ENCODE measurements around the gene WFDC1.
A peak's percentile ranks its signal among the peaks of the same experiment; 100 is the strongest.

The WFDC1 gene

DNA sequence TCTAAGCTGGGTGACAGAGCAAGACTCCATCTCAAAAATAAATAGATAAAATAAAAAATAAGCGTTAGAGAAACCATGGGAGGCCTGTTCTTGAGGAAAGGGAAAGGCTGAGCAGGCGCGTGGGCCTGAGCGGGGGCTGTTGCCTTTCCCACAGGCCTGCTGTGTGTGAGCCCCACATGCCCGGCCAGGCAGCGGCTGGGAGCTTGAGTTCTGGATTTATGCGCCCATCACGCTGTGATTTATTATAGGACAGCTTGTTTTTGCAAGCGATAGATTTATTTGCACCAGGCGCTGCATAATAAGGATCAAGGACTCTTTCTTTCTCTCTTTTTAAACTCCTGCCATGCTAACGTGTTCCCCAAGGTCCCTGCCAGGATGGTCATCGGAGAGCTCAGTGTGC is 14.8 kb upstream of the WFDC1 start:
- DNase-seq (no peak), ATAC-seq (ENCODE audit: insufficient read depth, low read depth) (no peak)
- H3K27me3 ChIP-seq (ENCODE audit: insufficient read depth, low read length, poor library complexity), result no peaks in the 10 kb centered on the region
- H4K20me1 ChIP-seq (ENCODE audit: insufficient read depth, low read length), result no peaks in the 10 kb centered on the region
- TF ChIP-seq, protein P1, sequence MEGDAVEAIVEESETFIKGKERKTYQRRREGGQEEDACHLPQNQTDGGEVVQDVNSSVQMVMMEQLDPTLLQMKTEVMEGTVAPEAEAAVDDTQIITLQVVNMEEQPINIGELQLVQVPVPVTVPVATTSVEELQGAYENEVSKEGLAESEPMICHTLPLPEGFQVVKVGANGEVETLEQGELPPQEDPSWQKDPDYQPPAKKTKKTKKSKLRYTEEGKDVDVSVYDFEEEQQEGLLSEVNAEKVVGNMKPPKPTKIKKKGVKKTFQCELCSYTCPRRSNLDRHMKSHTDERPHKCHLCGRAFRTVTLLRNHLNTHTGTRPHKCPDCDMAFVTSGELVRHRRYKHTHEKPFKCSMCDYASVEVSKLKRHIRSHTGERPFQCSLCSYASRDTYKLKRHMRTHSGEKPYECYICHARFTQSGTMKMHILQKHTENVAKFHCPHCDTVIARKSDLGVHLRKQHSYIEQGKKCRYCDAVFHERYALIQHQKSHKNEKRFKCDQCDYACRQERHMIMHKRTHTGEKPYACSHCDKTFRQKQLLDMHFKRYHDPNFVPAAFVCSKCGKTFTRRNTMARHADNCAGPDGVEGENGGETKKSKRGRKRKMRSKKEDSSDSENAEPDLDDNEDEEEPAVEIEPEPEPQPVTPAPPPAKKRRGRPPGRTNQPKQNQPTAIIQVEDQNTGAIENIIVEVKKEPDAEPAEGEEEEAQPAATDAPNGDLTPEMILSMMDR (IDR thresholded peaks at IDR 0.05; ENCODE audit: borderline replicate concordance, extremely low read depth, low read length, poor library complexity, severe bottlenecking), result no peak
- no peak for TF ChIP-seq EZH2 (IDR thresholded peaks at IDR 0.05; ENCODE audit: borderline replicate concordance, low read depth, low read length, severe bottlenecking)
- no peak overlapping the region for H3K27ac ChIP-seq (ENCODE audit: low read length)
- no peak overlapping the region for H3K9ac ChIP-seq (ENCODE audit: low read depth, low read length)
- H3K9me3 ChIP-seq (ENCODE audit: insufficient read depth, low read length, severe bottlenecking), result no peaks in the 10 kb centered on the region
- no peaks in the 10 kb centered on the region for H3K36me3 ChIP-seq (ENCODE audit: insufficient read depth, low read length)
- no peak overlapping the region for H2AFZ ChIP-seq (ENCODE audit: low read depth, low read length)
- no peaks in the 10 kb centered on the region for H3K4me1 ChIP-seq (ENCODE audit: insufficient read depth, low read length)
- H3K4me2 ChIP-seq (ENCODE audit: insufficient read depth, low read length), result no peak overlapping the region
- no peak overlapping the region for H3K4me3 ChIP-seq (ENCODE audit: low read depth in 1 of 2, low read length in 2 of 2)
- no peaks in the 10 kb centered on the region for H3K79me2 ChIP-seq (ENCODE audit: insufficient read depth, low read length)

DNA sequence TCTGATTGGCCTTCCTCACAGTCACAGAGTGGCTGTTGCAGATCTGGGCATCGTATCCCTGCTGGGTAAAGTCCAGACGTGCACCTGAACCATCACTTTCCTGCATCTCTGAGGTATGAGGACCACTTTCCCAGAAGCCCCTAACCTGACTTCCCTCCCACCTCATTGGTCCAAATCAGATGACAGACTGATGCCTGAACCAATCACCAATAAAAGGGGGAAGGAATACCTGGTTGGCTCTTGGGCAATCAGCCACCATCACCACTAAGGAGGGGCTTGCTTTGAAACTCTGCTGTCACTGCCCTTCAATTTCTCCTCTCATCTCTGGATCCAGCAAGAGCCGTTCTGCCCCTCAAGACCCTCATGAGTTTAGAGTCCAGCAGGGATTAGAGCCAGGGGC is 13.6 kb upstream of the WFDC1 start:
- Histone ChIP-seq H3K27me3 (ENCODE audit: insufficient read depth, low read length, poor library complexity) (no peaks in the 10 kb centered on the region), H3K36me3 (ENCODE audit: insufficient read depth, low read length) (no peaks in the 10 kb centered on the region), H2AFZ (ENCODE audit: low read depth, low read length) (no peak overlapping the region), H3K4me3 (ENCODE audit: low read depth in 1 of 2, low read length in 2 of 2) (no peak overlapping the region), H3K79me2 (ENCODE audit: insufficient read depth, low read length) (no peaks in the 10 kb centered on the region), H3K27ac (ENCODE audit: low read length) (no peak overlapping the region), H4K20me1 (ENCODE audit: insufficient read depth, low read length) (no peaks in the 10 kb centered on the region), H3K9ac (ENCODE audit: low read depth, low read length) (no peak overlapping the region), H3K9me3 (ENCODE audit: insufficient read depth, low read length, severe bottlenecking) (no peaks in the 10 kb centered on the region), H3K4me1 (ENCODE audit: insufficient read depth, low read length) (no peaks in the 10 kb centered on the region), H3K4me2 (ENCODE audit: insufficient read depth, low read length) (no peak overlapping the region)
- ATAC-seq (ENCODE audit: insufficient read depth, low read depth) (no peak), DNase-seq (peak; percentile 10)
- no peak for TF ChIP-seq EZH2 (IDR thresholded peaks at IDR 0.05; ENCODE audit: borderline replicate concordance, low read depth, low read length, severe bottlenecking)
- TF ChIP-seq, protein P1 (IDR thresholded peaks at IDR 0.05; ENCODE audit: borderline replicate concordance, extremely low read depth, low read length, poor library complexity, severe bottlenecking), result no peak

DNA sequence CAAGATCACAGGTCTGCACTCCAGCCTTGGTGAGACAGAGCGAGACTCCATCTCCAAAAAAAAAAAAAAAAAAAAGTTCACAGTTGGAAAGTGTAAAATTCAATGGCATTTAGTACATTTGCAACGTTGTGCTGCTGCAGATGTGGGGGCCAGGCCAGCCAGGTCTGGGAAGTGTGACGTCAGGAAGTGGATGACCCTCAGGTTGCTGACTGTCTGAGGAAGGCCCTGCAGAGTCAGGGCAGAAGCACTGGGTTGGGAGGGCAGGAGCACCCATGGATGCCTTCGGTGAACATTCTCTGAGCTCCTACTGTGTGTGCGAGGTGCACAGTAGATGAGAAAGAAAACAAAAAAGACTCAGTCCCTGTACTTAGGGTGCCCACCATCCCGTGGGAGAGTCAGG is 12.1 kb upstream of the WFDC1 start:
- DNase-seq, result no peak
- Histone ChIP-seq H3K4me1 (ENCODE audit: insufficient read depth, low read length) (no peaks in the 10 kb centered on the region), H3K9ac (ENCODE audit: low read depth, low read length) (no peak overlapping the region), H4K20me1 (ENCODE audit: insufficient read depth, low read length) (no peaks in the 10 kb centered on the region), H3K4me2 (ENCODE audit: insufficient read depth, low read length) (no peak overlapping the region), H3K9me3 (ENCODE audit: insufficient read depth, low read length, severe bottlenecking) (no peaks in the 10 kb centered on the region), H3K27ac (ENCODE audit: low read length) (no peak overlapping the region), H3K79me2 (ENCODE audit: insufficient read depth, low read length) (no peaks in the 10 kb centered on the region), H3K27me3 (ENCODE audit: insufficient read depth, low read length, poor library complexity) (no peaks in the 10 kb centered on the region), H3K36me3 (ENCODE audit: insufficient read depth, low read length) (no peaks in the 10 kb centered on the region), H2AFZ (ENCODE audit: low read depth, low read length) (no peak overlapping the region), H3K4me3 (ENCODE audit: low read depth in 1 of 2, low read length in 2 of 2) (no peak overlapping the region)
- TF ChIP-seq, protein P1 (IDR thresholded peaks at IDR 0.05; ENCODE audit: borderline replicate concordance, extremely low read depth, low read length, poor library complexity, severe bottlenecking), result no peak
- no peak for TF ChIP-seq EZH2 (IDR thresholded peaks at IDR 0.05; ENCODE audit: borderline replicate concordance, low read depth, low read length, severe bottlenecking)
- ATAC-seq (ENCODE audit: insufficient read depth, low read depth), result no peak

Data from DND-41 (cell line).